ENCODE data around the gene VWF.

Gene VWF

DNA sequence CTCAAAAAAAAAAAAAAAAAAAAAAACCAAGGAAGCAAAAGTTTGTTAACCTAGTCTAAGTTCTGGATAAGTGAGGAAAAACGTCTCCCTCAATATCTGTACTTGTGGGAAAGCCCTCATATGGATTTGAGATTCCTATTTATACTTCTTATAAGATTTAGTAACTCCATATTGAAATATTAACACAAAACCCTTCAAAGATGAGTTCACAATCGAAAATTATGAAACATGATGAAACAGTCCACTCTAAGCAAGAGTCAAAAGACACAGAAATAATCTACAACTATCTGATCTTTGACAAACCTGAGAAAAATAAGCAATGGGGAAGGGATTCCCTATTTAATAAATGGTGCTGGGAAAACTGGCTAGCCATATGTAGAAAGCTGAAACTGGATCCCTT, 25.2 kb downstream of the VWF start:
- TF ChIP-seq GATA1 (IDR thresholded peaks at IDR 0.05; ENCODE audit: low read depth, low read length), result no peak
- no peak for TF ChIP-seq POLR2A (IDR thresholded peaks at IDR 0.05; ENCODE audit: low read length)

DNA sequence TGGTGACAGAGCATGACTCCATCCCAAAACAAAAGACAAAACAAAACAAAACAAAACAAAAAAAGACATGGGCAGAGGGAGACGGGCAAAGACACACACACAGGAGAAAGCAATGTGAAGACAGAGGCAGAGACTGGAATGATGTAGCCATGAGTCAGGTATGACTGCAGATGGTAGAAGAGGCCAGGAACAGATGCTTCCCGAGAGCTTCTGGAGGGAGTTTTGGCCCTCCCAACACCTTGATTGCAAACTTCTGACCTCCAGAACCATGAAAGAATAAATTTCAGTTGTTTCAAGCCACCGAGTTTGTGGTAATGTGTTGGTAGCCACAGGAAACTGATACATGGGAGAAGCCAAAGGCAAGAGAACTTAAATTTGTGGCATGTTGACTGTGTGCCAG, 27.1 kb downstream of the VWF start:
- TF ChIP-seq GATA1 (IDR thresholded peaks at IDR 0.05; ENCODE audit: low read depth, low read length) (no peak), POLR2A (IDR thresholded peaks at IDR 0.05; ENCODE audit: low read length) (no peak)
- DNase-seq, result no peak

More for the DNA sequence above, 25.2 kb downstream of the VWF start:
- DNase-seq, result no peak

DNA sequence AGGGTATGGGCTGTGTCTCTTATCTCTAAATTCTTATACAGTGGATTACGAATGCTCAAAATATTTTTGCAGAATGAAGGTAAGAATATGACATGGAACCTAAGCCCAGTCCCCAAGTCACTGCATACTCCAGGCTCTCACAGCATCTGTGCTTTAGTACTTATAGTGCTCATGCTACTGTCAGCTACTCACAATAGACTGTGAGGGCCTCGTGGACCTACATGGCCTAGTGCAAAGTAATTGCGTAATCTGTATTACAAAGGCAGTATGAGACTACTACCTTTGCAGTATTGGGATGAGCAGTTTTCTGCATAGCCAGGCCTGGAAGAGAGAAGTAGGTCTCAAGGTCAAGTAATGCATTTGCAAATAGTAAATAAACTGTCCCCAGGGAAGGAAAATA, 27.9 kb downstream of the VWF start:
- DNase-seq, result no peak
- TF ChIP-seq POLR2A (IDR thresholded peaks at IDR 0.05; ENCODE audit: low read length), result no peak
- no peak for TF ChIP-seq GATA1 (IDR thresholded peaks at IDR 0.05; ENCODE audit: low read depth, low read length)

DNA sequence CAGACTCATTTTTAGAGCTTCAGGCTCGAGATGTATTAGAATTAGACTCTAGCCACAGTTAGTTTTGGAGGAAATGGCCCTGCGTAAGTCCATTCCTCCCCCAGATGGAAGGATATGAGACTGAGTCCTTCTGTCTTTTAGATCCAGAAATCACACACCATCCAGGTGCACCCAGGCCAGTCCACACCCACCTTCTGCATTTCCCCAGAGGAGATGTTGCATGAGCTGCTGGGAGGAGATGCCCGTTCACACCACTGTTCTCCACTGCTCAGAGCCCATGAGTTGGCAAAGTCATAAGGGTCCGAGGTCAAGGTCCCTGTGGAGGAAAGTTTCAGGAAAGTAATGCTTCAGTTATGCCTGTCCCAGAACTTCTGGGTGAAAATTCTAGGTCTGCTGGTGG, 29.2 kb downstream of the VWF start:
- TF ChIP-seq POLR2A (IDR thresholded peaks at IDR 0.05; ENCODE audit: low read length), result no peak
- no peak for DNase-seq

DNA sequence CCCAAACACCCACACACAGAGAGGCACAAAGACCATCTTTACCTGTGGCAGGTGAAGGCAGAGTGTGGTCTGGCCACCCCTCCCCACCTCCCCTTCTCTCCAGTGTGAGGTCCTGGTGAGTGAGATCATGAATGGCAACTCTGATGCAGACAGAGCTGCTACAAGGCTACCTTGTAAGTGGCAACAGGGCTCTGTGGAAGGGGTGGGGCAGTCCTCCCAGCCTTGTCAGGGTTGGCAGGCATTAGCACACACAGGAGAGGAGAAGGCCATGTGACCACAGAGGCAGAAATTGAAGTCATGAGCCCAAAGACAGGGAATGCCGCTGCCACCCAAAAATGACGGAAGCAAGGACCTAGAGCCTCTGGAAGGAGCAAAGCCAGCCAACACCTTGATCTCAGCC, 30.7 kb downstream of the VWF start:
- no peak for DNase-seq
- TF ChIP-seq GATA1 (IDR thresholded peaks at IDR 0.05; ENCODE audit: low read depth, low read length), result no peak
- TF ChIP-seq POLR2A (IDR thresholded peaks at IDR 0.05; ENCODE audit: low read length), result no peak

DNA sequence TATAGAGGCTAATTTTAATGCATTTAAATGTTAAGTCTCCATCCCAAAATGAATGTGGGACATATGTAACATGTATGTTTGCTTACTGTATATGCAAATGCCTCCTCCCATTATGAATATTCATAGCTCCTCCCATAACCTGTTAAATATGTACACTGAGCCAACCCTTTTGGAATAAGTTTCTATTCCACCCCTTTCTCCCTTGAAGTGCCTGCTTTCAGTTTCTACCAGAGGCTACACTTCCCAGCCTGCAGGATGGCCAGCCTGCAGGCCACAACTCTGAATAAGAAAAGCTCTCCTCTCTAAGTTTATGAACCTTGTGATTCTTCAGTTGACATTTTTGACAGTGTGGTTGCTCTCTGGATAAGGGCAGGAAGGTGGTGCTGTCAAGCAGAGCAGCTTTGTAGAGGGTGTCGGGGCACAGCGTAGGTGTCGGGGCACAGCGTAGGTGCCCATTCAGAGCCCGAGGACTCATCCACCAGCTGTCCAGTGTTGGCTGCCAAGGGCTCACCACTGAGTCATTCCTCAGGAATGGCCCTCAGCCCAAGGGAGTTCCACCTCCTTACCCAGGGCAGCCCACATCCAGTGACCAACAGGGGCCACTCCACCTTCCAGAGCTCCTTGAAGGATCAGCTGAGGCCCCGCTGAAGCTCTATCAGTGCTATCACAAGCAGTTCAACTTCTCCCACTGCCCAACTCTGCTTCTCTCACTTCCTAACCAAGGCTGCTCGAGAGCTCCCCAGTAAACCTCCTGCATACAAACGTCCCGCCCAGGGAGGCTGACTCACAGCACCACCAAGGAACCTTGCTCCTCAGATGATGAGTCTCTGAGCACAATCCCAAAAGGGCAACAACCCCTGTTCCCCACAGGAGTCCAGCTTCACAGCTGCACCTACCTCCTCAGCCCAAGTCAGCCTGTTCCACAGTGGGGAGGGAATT, 31.4 kb downstream of the VWF start:
- TF ChIP-seq POLR2A (IDR thresholded peaks at IDR 0.05; ENCODE audit: low read length) (no peak), GATA1 (IDR thresholded peaks at IDR 0.05; ENCODE audit: low read depth, low read length) (no peak)
- no peak for DNase-seq

DNA sequence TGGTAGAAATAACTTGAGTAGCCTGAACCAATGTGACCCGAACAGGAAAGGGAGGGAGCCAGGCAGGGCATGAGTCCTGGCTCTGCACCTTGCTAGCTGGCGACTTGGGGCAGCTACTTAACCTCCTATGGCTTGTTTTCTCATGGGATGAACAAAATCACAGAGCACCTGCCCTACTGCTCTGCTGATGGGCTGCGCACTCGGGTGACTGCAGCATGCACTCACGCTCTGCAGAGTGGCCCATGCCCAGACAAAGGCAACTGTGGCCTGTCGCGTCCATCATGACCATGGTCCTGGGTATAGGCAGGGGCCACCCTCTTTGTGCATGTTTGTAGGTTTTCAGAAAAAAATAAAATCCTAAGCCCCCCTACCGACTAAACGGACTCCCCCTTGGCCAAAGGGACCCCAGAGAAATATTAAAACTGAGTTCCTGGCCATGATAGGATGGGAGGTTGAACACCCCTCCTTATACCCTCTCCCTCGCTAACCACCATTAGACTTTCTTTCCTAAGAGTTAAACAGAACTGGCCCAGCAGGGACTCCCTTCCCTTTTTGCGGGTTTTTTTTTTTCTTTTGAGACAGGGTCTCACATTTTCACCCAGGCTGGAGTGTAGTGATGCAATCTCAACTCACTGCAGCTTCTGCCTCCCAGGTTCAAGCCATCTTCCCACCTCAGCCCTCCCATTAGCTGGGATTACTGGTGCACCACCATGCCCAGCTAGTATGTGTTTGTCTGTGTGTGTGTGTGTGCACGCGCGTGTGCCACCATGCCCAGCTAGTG, 32.5 kb downstream of the VWF start:
- TF ChIP-seq GATA1 (IDR thresholded peaks at IDR 0.05; ENCODE audit: low read depth, low read length) (no peak), POLR2A (IDR thresholded peaks at IDR 0.05; ENCODE audit: low read length) (no peak)
- no peak for DNase-seq

DNA sequence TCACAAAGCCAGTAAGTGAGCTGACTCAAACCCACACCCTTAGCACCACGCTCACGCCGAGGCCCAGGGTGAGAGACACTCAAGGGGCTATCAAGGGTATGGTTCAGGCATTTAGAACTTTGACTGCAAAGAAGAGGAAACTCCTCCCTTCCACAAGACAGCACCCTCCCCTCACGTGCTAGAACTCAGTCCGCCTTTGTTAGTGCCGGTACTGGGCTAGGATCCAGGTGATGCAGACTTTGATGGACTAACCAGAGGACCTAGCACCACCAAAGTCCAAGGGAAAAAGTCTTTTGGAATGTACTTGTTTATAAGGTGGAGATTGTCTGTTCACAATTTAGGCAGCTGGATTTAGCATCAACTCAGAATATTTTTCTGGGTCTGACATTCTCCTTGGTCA, 33.7 kb downstream of the VWF start:
- DNase-seq, result no peak
- TF ChIP-seq POLR2A (IDR thresholded peaks at IDR 0.05; ENCODE audit: low read length), result no peak
- no peak for TF ChIP-seq GATA1 (IDR thresholded peaks at IDR 0.05; ENCODE audit: low read depth, low read length)

DNA sequence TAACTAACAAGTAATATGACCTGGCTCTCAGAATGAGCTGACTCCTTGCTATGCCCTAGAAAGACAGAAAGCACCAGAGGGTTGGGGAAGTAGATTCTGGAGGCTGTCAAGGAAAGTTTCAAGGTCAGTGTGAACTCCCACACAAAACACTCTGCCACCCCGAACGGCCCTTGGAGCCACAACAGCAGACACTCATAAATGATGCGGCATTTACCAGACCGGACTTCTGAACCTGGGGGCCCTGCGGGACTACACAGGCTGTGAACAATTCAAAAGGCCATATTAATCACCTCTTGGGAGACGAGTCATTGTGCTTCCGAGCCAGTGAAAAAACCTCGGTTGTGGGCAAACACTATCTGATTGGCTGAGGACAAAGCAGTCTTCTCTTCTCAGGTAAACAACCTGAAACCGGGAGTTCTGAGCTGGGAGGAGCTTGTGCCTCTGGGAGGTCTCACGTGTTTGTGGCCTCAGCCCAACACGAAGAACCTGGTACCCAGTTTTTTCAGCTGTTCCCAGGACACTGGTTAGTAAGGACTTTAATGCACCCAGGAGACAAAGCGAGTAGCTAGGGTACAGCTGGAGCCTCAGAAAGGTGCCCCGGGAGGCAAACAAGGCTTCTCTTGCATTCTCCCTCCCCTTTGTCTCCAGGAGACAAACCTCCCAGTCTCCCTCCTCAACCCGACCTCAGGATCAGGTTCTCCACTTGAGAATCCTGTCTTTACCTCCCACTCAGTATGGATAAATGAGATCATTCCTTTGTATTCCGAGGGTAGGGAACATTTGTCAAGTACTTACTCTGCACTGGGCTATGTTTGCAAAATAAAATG, 35.3 kb downstream of the VWF start:
- TF ChIP-seq POLR2A (IDR thresholded peaks at IDR 0.05; ENCODE audit: low read length) (no peak), GATA1 (IDR thresholded peaks at IDR 0.05; ENCODE audit: low read depth, low read length) (no peak)
- DNase-seq, result no peak

DNA sequence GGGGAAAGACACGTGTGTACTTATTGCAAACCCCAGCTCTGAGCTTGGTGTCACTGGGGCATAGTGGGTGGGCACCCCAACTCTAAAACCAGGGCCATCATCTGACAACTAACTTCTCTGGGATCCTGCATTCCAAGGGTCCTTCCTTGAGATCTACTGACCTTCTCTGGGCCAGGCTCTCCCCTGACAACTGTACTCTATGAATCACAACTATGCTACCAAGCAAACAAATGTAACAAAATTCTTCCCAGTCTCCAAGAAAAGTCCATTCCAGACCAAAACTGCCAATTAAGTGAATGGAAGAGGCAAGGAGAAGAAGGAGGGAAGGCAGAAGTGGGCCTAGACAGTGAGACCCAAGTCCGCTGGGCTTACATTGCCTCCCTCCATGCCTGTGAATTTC, 38.2 kb downstream of the VWF start:
- TF ChIP-seq POLR2A (IDR thresholded peaks at IDR 0.05; ENCODE audit: low read length), result no peak
- TF ChIP-seq GATA1 (IDR thresholded peaks at IDR 0.05; ENCODE audit: low read depth, low read length), result no peak
- no peak for DNase-seq

DNA sequence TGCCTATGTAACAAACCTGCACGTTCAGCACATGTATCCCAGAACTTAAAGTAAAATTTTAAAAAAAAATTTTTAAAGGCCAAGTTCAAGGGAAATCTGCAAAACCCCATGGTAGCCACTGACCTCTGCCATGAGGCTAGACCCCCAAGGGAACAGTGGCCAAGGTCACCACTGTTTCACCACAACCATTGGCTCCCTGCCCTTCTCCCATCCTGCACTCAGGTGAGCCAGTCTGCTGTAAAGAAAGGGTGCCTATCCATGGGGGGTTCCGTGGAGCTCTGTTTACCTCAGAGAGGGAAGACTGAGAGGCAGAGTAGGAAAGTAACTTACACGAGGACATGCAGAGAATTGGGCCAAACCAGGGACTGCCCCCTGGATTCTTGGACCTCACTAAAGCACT, 38.6 kb downstream of the VWF start:
- no peak for DNase-seq
- TF ChIP-seq POLR2A (IDR thresholded peaks at IDR 0.05; ENCODE audit: low read length), result no peak
- no peak for TF ChIP-seq GATA1 (IDR thresholded peaks at IDR 0.05; ENCODE audit: low read depth, low read length)

DNA sequence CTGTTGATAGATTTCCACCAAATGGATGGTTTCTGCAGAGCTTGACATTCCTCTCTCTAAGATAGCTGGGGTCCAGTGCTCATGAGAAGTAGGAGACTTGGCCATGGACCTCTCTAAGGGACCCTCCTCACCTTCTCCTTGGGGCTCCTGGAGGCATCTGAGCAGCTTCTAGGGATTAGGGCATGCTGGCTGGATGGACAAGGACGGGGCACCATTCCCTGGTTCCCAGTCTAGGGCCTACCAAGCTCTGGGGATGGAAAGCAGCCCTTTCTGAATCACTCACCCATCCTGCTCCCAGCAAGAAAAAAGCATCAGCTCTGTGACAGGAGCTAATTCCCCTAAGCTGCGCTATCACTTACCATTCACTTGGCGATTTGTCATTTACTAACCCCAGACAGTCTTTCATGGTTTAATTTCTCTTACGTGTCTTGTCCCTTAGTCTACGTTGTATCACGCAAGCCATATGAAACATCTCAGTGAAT, 39.5 kb downstream of the VWF start:
- no peak for TF ChIP-seq GATA1 (IDR thresholded peaks at IDR 0.05; ENCODE audit: low read depth, low read length)
- TF ChIP-seq POLR2A (IDR thresholded peaks at IDR 0.05; ENCODE audit: low read length), result no peak
- DNase-seq, result no peak

DNA sequence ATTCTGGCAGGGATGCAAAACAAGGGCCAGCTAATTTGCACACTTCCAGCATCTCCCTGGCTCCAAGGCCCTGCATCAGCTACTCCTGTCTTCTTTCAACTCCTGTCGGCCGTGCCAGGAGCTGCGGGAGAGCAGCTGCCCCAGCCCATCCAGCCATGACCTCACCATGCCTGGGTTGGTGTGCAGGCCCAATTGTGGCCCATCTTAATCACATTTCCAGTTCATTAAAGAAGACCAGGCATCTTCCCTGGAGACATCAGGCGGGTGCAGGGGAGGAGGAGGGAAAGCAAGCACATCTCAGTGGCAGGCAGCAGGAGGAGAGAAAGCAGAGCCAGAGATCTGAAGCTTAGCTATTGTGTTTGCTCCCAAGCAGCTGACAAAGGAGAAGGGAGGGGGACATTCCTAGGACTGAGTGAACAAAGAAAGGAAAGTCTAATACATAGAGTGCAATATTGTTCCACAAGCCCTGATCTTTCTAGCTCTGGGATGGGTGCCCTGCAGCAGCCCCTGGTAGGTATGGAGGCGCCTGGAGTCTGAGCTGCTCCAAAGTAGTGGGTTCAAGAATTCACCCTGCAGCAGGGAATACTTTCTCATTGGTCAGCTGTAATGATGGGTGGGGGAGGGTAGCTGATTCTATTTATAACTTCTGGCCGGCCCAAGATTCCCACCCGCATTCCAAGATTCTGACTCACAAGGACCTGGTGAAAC, 40.1 kb downstream of the VWF start:
- DNase-seq, result no peak
- TF ChIP-seq POLR2A (IDR thresholded peaks at IDR 0.05; ENCODE audit: low read length) (no peak), GATA1 (IDR thresholded peaks at IDR 0.05; ENCODE audit: low read depth, low read length) (no peak)

Data from erythroblast (primary cell).